Measurements from ENCODE around the gene NECAB2.

The NECAB2 gene

GRCh38 chr16:83925095-83925905, 42.7 kb upstream of the NECAB2 start:
- H3K9me2 ChIP-seq (replicated peaks; ENCODE audit: control insufficient read depth, low read length), result no peaks in the 10 kb centered on the region
- no peaks in the 10 kb centered on the region for H3K4me1 ChIP-seq (ENCODE audit: control insufficient read depth, low read length)
- no peaks in the 10 kb centered on the region for H4K20me1 ChIP-seq (ENCODE audit: control insufficient read depth, insufficient read depth, low read depth, low read length)
- no peaks in the 10 kb centered on the region for H3K79me2 ChIP-seq (ENCODE audit: control insufficient read depth, low read length)
- H3K36me3 ChIP-seq (ENCODE audit: control insufficient read depth, low read length), result no peaks in the 10 kb centered on the region
- H3K4me2 ChIP-seq (ENCODE audit: low read length), result no peak overlapping the region
- no peak overlapping the region for H3K27ac ChIP-seq (ENCODE audit: low read depth, low read length)
- no peaks in the 10 kb centered on the region for H3K27me3 ChIP-seq (ENCODE audit: control insufficient read depth, low read length)
- no peak overlapping the region for H3K4me3 ChIP-seq (ENCODE audit: low read length)
- no peaks in the 10 kb centered on the region for H3F3A ChIP-seq (ENCODE audit: control insufficient read depth, insufficient read depth)
- TF ChIP-seq CTCF (IDR thresholded peaks at IDR 0.05; ENCODE audit: low read depth, low read length, poor library complexity, severe bottlenecking) (no peak), EZH2phosphoT487 (IDR thresholded peaks at IDR 0.05; ENCODE audit: borderline replicate concordance, low read length) (no peak)
- H3K9me3 ChIP-seq (ENCODE audit: control insufficient read depth, insufficient read depth, low read length), result no peaks in the 10 kb centered on the region

- Histone ChIP-seq H3K36me3 (ENCODE audit: control insufficient read depth, low read length) (no peaks in the 10 kb centered on the region), H3K79me2 (ENCODE audit: control insufficient read depth, low read length) (no peaks in the 10 kb centered on the region), H3K27me3 (ENCODE audit: control insufficient read depth, low read length) (no peaks in the 10 kb centered on the region), H3K4me3 (ENCODE audit: low read length) (no peak overlapping the region), H3K9me2 (replicated peaks; ENCODE audit: control insufficient read depth, low read length) (no peaks in the 10 kb centered on the region), H3K4me2 (ENCODE audit: low read length) (no peak overlapping the region), H4K20me1 (ENCODE audit: control insufficient read depth, insufficient read depth, low read depth, low read length) (no peaks in the 10 kb centered on the region), H3F3A (ENCODE audit: control insufficient read depth, insufficient read depth) (no peaks in the 10 kb centered on the region), H3K9me3 (ENCODE audit: control insufficient read depth, insufficient read depth, low read length) (no peaks in the 10 kb centered on the region), H3K4me1 (ENCODE audit: control insufficient read depth, low read length) (no peaks in the 10 kb centered on the region), H3K27ac (ENCODE audit: low read depth, low read length) (no peak overlapping the region)
- TF ChIP-seq EZH2phosphoT487 (IDR thresholded peaks at IDR 0.05; ENCODE audit: borderline replicate concordance, low read length), result no peak
- TF ChIP-seq CTCF (IDR thresholded peaks at IDR 0.05; ENCODE audit: low read depth, low read length, poor library complexity, severe bottlenecking), result no peak
These were observed 41.9 kb upstream of the NECAB2 start for GRCh38 chr16:83925957-83926725.

GRCh38 chr16:83926726-83927397, 41.2 kb upstream of the NECAB2 start:
- Histone ChIP-seq H3K4me1 (ENCODE audit: control insufficient read depth, low read length) (no peaks in the 10 kb centered on the region), H3K4me2 (ENCODE audit: low read length) (no peak overlapping the region), H3F3A (ENCODE audit: control insufficient read depth, insufficient read depth) (no peaks in the 10 kb centered on the region), H3K4me3 (ENCODE audit: low read length) (no peak overlapping the region), H3K27me3 (ENCODE audit: control insufficient read depth, low read length) (no peaks in the 10 kb centered on the region), H3K36me3 (ENCODE audit: control insufficient read depth, low read length) (no peaks in the 10 kb centered on the region), H3K79me2 (ENCODE audit: control insufficient read depth, low read length) (no peaks in the 10 kb centered on the region), H3K9me3 (ENCODE audit: control insufficient read depth, insufficient read depth, low read length) (no peaks in the 10 kb centered on the region), H3K9me2 (replicated peaks; ENCODE audit: control insufficient read depth, low read length) (no peaks in the 10 kb centered on the region), H4K20me1 (ENCODE audit: control insufficient read depth, insufficient read depth, low read depth, low read length) (no peaks in the 10 kb centered on the region), H3K27ac (ENCODE audit: low read depth, low read length) (no peak overlapping the region)
- TF ChIP-seq CTCF (IDR thresholded peaks at IDR 0.05; ENCODE audit: low read depth, low read length, poor library complexity, severe bottlenecking) (peak; percentile 72), EZH2phosphoT487 (IDR thresholded peaks at IDR 0.05; ENCODE audit: borderline replicate concordance, low read length) (no peak)

Data from DOHH2 (cell line).